ENCODE results near the gene CST9. TPM values are rescaled to one million over a fixed set of nuclear protein-coding genes. Genes with fewer than 3 reads are reported as not detected.

CST9 gene
- total and polyA plus RNA-seq, 2 donors from 2014 or later: not detected

DNA sequence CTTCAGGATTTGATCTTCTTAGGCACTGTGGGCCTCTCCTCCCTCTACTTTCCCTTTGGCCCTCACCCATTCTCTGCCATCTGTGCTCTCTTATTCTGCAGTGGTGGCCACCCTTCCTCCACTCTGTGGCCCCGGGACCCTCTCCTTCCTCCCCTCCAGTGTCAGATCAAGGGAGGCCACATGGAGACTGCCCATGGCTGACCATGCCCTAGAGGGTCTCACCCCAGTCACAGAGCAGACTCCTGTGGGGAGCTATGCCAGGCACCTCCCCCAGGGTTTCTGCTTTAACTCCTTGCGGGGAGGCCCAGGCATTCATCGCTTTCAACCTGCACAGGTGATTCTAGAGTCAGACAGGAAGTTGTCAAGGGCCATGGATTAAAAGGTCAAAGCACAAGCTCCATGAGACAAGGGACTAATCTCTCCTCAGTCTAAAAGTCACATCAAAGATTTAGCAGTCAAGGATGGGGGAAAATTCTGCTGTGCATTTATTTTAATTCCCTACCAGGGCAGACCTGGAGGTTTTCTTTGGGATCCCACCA is 47.8 kb upstream of the CST9 start:
- TF ChIP-seq, protein P1, sequence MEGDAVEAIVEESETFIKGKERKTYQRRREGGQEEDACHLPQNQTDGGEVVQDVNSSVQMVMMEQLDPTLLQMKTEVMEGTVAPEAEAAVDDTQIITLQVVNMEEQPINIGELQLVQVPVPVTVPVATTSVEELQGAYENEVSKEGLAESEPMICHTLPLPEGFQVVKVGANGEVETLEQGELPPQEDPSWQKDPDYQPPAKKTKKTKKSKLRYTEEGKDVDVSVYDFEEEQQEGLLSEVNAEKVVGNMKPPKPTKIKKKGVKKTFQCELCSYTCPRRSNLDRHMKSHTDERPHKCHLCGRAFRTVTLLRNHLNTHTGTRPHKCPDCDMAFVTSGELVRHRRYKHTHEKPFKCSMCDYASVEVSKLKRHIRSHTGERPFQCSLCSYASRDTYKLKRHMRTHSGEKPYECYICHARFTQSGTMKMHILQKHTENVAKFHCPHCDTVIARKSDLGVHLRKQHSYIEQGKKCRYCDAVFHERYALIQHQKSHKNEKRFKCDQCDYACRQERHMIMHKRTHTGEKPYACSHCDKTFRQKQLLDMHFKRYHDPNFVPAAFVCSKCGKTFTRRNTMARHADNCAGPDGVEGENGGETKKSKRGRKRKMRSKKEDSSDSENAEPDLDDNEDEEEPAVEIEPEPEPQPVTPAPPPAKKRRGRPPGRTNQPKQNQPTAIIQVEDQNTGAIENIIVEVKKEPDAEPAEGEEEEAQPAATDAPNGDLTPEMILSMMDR (IDR thresholded peaks at IDR 0.05; ENCODE audit: borderline replicate concordance, extremely low read depth, insufficient read depth): no peak
- H3K27me3 ChIP-seq (ENCODE audit: control insufficient read depth, insufficient read depth, low read length): no peaks in the 10 kb centered on the region
- DNase-seq: peak in 1 of 5 donors; percentile 4
- FAIRE-seq: no peak
- H3K27ac ChIP-seq (ENCODE audit: low read depth in 2 of 2, low read length in 2 of 2): no peak overlapping the region
- no peaks in the 10 kb centered on the region for H3K9me3 ChIP-seq (ENCODE audit: control insufficient read depth in 2 of 3, insufficient read depth in 1 of 3, low read length in 3 of 3)
- no peak overlapping the region for H3K4me3 ChIP-seq (ENCODE audit: low read length in 3 of 3)
- intact Hi-C loops (cut with DNase I): no loop called here
- no peaks in the 10 kb centered on the region for H3K36me3 ChIP-seq (ENCODE audit: control insufficient read depth in 2 of 3, insufficient read depth in 3 of 3, low read length in 3 of 3)
- H3K4me1 ChIP-seq (ENCODE audit: control insufficient read depth in 2 of 3, insufficient read depth in 2 of 3, low read depth in 1 of 3, low read length in 3 of 3): peaks cover 0 to 3% (median 2%) of the 10 kb centered on the region in 3 donors
- H3K9ac ChIP-seq (ENCODE audit: low read length in 3 of 3): no peak overlapping the region

GRCh38 chr20:23652926-23653325 is 47.2 kb upstream of the CST9 start:
- Histone ChIP-seq H3K9ac (ENCODE audit: low read length in 3 of 3) (no peak overlapping the region), H3K27me3 (ENCODE audit: control insufficient read depth, insufficient read depth, low read length) (no peaks in the 10 kb centered on the region), H3K36me3 (ENCODE audit: control insufficient read depth in 2 of 3, insufficient read depth in 3 of 3, low read length in 3 of 3) (no peaks in the 10 kb centered on the region), H3K27ac (ENCODE audit: low read depth in 2 of 2, low read length in 2 of 2) (no peak overlapping the region), H3K4me1 (ENCODE audit: control insufficient read depth in 2 of 3, insufficient read depth in 2 of 3, low read depth in 1 of 3, low read length in 3 of 3) (peaks cover 0 to 3% (median 0%) of the 10 kb centered on the region in 3 donors), H3K9me3 (ENCODE audit: control insufficient read depth in 2 of 3, insufficient read depth in 1 of 3, low read length in 3 of 3) (no peaks in the 10 kb centered on the region), H3K4me3 (ENCODE audit: low read length in 3 of 3) (no peak overlapping the region)
- no peak for DNase-seq
- no peak for FAIRE-seq
- TF ChIP-seq, protein P1 (IDR thresholded peaks at IDR 0.05; ENCODE audit: borderline replicate concordance, extremely low read depth, insufficient read depth): no peak
- intact Hi-C loops (cut with DNase I): no loop called here

DNA sequence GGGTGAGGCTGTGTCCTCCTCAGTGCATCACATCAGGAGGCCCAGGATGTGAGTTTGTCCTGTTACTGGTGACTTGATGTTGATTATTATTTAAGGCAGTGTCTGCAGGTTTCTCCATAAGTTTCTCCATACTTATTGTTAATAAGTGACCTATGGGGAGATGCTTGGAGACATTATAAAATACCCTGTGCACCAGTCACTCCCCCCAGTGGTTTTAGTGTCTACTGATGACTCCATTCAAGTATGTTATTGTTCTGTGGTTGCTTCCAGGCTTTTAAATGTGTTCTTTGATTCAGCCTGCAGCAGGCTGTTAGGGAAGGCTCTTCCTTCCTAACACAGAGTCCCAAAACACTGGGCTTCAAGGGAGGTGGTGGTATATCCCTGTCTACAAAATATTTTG is 46.7 kb upstream of the CST9 start:
- no peaks in the 10 kb centered on the region for H3K9me3 ChIP-seq (ENCODE audit: control insufficient read depth in 2 of 3, insufficient read depth in 1 of 3, low read length in 3 of 3)
- no peak overlapping the region for H3K9ac ChIP-seq (ENCODE audit: low read length in 3 of 3)
- no peak for FAIRE-seq
- peaks cover 0 to 3% (median 0%) of the 10 kb centered on the region in 3 donors for H3K4me1 ChIP-seq (ENCODE audit: control insufficient read depth in 2 of 3, insufficient read depth in 2 of 3, low read depth in 1 of 3, low read length in 3 of 3)
- H3K4me3 ChIP-seq (ENCODE audit: low read length in 3 of 3): no peak overlapping the region
- TF ChIP-seq, protein P1 (IDR thresholded peaks at IDR 0.05; ENCODE audit: borderline replicate concordance, extremely low read depth, insufficient read depth): no peak
- no peaks in the 10 kb centered on the region for H3K27me3 ChIP-seq (ENCODE audit: control insufficient read depth, insufficient read depth, low read length)
- H3K36me3 ChIP-seq (ENCODE audit: control insufficient read depth in 2 of 3, insufficient read depth in 3 of 3, low read length in 3 of 3): no peaks in the 10 kb centered on the region
- DNase-seq: no peak
- intact Hi-C loops (cut with DNase I): no loop called here
- no peak overlapping the region for H3K27ac ChIP-seq (ENCODE audit: low read depth in 2 of 2, low read length in 2 of 2)

DNA sequence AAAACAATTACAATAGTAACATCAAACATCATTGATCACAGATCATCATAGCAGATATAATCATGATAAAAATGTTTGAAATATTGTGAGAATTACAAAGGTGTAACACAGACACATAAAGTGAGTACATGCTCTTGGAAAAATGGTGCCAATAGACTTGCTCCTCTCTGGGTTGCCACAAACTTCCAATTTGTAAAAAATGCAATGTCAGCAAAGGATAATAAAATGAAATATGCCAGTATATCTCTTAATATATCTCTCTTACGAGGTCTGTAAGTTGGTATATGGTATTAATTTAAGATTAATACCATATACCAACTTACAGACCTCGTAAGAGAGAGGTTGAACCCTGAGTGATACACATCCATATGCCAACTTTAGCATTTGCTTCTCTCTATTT is 45.4 kb upstream of the CST9 start:
- Histone ChIP-seq H3K4me1 (ENCODE audit: control insufficient read depth in 2 of 3, insufficient read depth in 2 of 3, low read depth in 1 of 3, low read length in 3 of 3) (peaks cover 0 to 2% (median 0%) of the 10 kb centered on the region in 3 donors), H3K36me3 (ENCODE audit: control insufficient read depth in 2 of 3, insufficient read depth in 3 of 3, low read length in 3 of 3) (no peaks in the 10 kb centered on the region), H3K27ac (ENCODE audit: low read depth in 2 of 2, low read length in 2 of 2) (no peak overlapping the region), H3K9ac (ENCODE audit: low read length in 3 of 3) (no peak overlapping the region), H3K4me3 (ENCODE audit: low read length in 3 of 3) (no peak overlapping the region), H3K9me3 (ENCODE audit: control insufficient read depth in 2 of 3, insufficient read depth in 1 of 3, low read length in 3 of 3) (no peaks in the 10 kb centered on the region), H3K27me3 (ENCODE audit: control insufficient read depth, insufficient read depth, low read length) (no peaks in the 10 kb centered on the region)
- no peak for DNase-seq
- FAIRE-seq: no peak
- intact Hi-C loops (cut with DNase I): no loop called here
- TF ChIP-seq, protein P1 (IDR thresholded peaks at IDR 0.05; ENCODE audit: borderline replicate concordance, extremely low read depth, insufficient read depth): no peak
